SK-N-SH (cell line): Measurements from ENCODE around the gene NAPB. TPM values are rescaled to one million over a fixed set of nuclear protein-coding genes. Genes with fewer than 3 reads are reported as not detected.

ENCODE experiments used
- CTCF ChIA-PET: fragments of 300-600, 350-600 bp; formaldehyde crosslinking; extraction: SDS; loops from one replicate; lab custom pipeline; 2021; lab: Yijun Ruan, JAX
- POLR2A ChIA-PET: fragments of 350-600 bp; sonication (Branson Sonifier 250); formaldehyde crosslinking; extraction: SDS; loops from one replicate; lab custom pipeline; 2020; ENCODE audit warnings: antibody characterized with exemption, inconsistent platforms; lab: Yijun Ruan, JAX
- DNase-seq: peaks from one replicate; pipeline ENCODE4 v3.0.0; 2012
- H2AFZ ChIP-seq: fragments of 200-600 bp; sonication (generic); 2 replicates; pipeline ENCODE4 v1.8.1; 2016; ENCODE audit warnings: antibody characterized with exemption, mild to moderate bottlenecking, low read depth
- H3F3A ChIP-seq: fragments of 200-600 bp; sonication (generic); replicated peaks from 2 replicates; pipeline ENCODE3; 2016; ENCODE audit warnings: antibody characterized with exemption, mild to moderate bottlenecking; ENCODE audit not compliant: insufficient read depth
- H3K27ac ChIP-seq, 2 experiments: fragments of 200-500 bp in 1 of 2; fragments of 200-600 bp in 1 of 2; sonication (Bioruptor generic) in 1 of 2; sonication (generic), shearing (Covaris generic) in 1 of 2; 2 replicates each; pipeline versions ENCODE4 v1.5.1 to v1.6.1; 2014 to 2016; ENCODE audit warnings: low read depth in 2 of 2, inconsistent platforms in 1 of 2, low read length in 1 of 2, mild to moderate bottlenecking in 1 of 2, mixed read lengths in 1 of 2
- H3K27me3 ChIP-seq: fragments of 200-600 bp; sonication (generic), shearing (Covaris generic); 2 replicates; pipeline ENCODE4 v1.6.1; 2016; ENCODE audit warnings: mixed run types; ENCODE audit not compliant: insufficient read depth
- H3K36me3 ChIP-seq, 2 experiments: fragments of 200-500 bp in 1 of 2; fragments of 200-600 bp in 1 of 2; sonication (Bioruptor generic) in 1 of 2; sonication (generic) in 1 of 2; replicated peaks in 1 of 2; 2 replicates each; pipeline versions ENCODE3 to v1.5.1; 2014 to 2016; ENCODE audit warnings: low read length in 1 of 2, mild to moderate bottlenecking in 1 of 2; ENCODE audit not compliant: insufficient read depth in 2 of 2, control insufficient read depth in 1 of 2
- H3K4me1 ChIP-seq, 2 experiments: fragments of 200-500 bp in 1 of 2; fragments of 200-600 bp in 1 of 2; sonication (Bioruptor generic) in 1 of 2; sonication (generic), shearing (Covaris generic) in 1 of 2; 2 replicates each; pipeline versions ENCODE4 v1.5.1 to v1.6.1; 2014 to 2016; ENCODE audit warnings: low read depth in 1 of 2, low read length in 1 of 2, mixed run types in 1 of 2; ENCODE audit not compliant: insufficient read depth in 2 of 2, control insufficient read depth in 1 of 2
- H3K4me2 ChIP-seq: fragments of 200-600 bp; sonication (generic), shearing (Covaris generic); 2 replicates; pipeline ENCODE4 v1.6.1; 2017; ENCODE audit warnings: mixed run types
- H3K4me3 ChIP-seq, 2 experiments: fragments of 200-500 bp in 1 of 2; fragments of 200-600 bp in 1 of 2; sonication (Bioruptor generic) in 1 of 2; sonication (generic), shearing (Covaris generic) in 1 of 2; 2 replicates each; pipeline versions ENCODE4 v1.5.1 to v1.8.1; 2014 to 2016; ENCODE audit warnings: low read depth in 2 of 2, inconsistent platforms in 1 of 2, low read length in 1 of 2, mild to moderate bottlenecking in 1 of 2, mixed read lengths in 1 of 2, moderate library complexity in 1 of 2
- H3K79me2 ChIP-seq: fragments of 200-600 bp; sonication (generic); 2 replicates; pipeline ENCODE4 v1.8.1; 2017; ENCODE audit warnings: mild to moderate bottlenecking; ENCODE audit not compliant: insufficient read depth
- H3K9ac ChIP-seq: fragments of 200-600 bp; sonication (generic); 2 replicates; pipeline ENCODE4 v1.6.1; 2017; ENCODE audit warnings: mixed run types
- H3K9me2 ChIP-seq: fragments of 200-600 bp; sonication (generic); 2 replicates; pipeline ENCODE4 v1.6.1; 2017; ENCODE audit warnings: mixed run types
- H3K9me3 ChIP-seq: fragments of 200-600 bp; sonication (generic); 2 replicates; pipeline ENCODE4 v1.6.1; 2017; ENCODE audit warnings: mixed run types, mild to moderate bottlenecking, moderate library complexity
- H4K20me1 ChIP-seq: fragments of 200-600 bp; sonication (generic); 2 replicates; pipeline ENCODE4 v1.6.1; 2017; ENCODE audit warnings: mild to moderate bottlenecking, mixed run types; ENCODE audit not compliant: insufficient read depth
- CHD2 ChIP-seq: fragments of 150-350 bp; IDR thresholded peaks from 2 replicates; pipeline ENCODE4 v1.6.1; 2018; ENCODE audit warnings: low read length; ENCODE audit not compliant: partially characterized antibody
- ELF1 ChIP-seq: IDR thresholded peaks from 2 replicates; pipeline ENCODE4 v1.4.0; 2012
- EP300 ChIP-seq, 2 experiments: IDR thresholded peaks; 2 replicates each; pipeline versions ENCODE4 v1.4.0 to v1.6.1; 2012; ENCODE audit warnings: borderline replicate concordance in 1 of 2, low read depth in 1 of 2, low read length in 1 of 2
- FOXM1 ChIP-seq: IDR thresholded peaks from 2 replicates; pipeline ENCODE4 v1.4.0; 2012; ENCODE audit warnings: low read depth, mild to moderate bottlenecking
- GABPA ChIP-seq: IDR thresholded peaks from 2 replicates; pipeline ENCODE4 v1.4.0; 2012; ENCODE audit warnings: low read depth, mild to moderate bottlenecking
- MXI1 ChIP-seq: IDR thresholded peaks from 2 replicates; pipeline ENCODE4 v1.6.1; 2012; ENCODE audit warnings: mild to moderate bottlenecking, low read depth, low read length, improper control_type of control experiment
- NFIC ChIP-seq: IDR thresholded peaks from 2 replicates; pipeline ENCODE4 v1.4.0; 2012; ENCODE audit warnings: borderline replicate concordance
- RAD21 ChIP-seq: IDR thresholded peaks from 2 replicates; pipeline ENCODE4 v1.6.1; 2012; ENCODE audit warnings: mild to moderate bottlenecking, low read length
- RFX5 ChIP-seq: IDR thresholded peaks from 2 replicates; pipeline ENCODE4 v1.6.1; 2012; ENCODE audit warnings: mild to moderate bottlenecking, improper control_type of control experiment, low read length
- SIN3A ChIP-seq: IDR thresholded peaks from 2 replicates; pipeline ENCODE4 v1.6.1; 2012; ENCODE audit warnings: low read depth, mild to moderate bottlenecking, low read length, moderate library complexity, borderline replicate concordance
- SMC3 ChIP-seq: IDR thresholded peaks from 2 replicates; pipeline ENCODE4 v1.6.1; 2012; ENCODE audit warnings: low read depth, low read length, improper control_type of control experiment
- TCF12 ChIP-seq: IDR thresholded peaks from 2 replicates; pipeline ENCODE4 v1.4.0; 2012
- WGBS: methylation state at CpG from one replicate; pipeline ENCODE4 v1.1.6; 2017; ENCODE audit warnings: low lambda C conversion rate; 5-methylcytosine and 5-hydroxymethylcytosine counted together
- polyA plus RNA-seq, 3 experiments: library from polyadenylated mRNA; depleted of rRNA; stranded (reverse); fragments of >200 nt; gene quantifications; 2 replicates each; pipeline ENCODE4 v1.2.3, GENCODE V29; 2012
- TF ChIP-seq, protein P1 (sequence below): fragments of 150-350 bp; IDR thresholded peaks from 2 replicates; pipeline ENCODE4 v1.6.1; 2017; ENCODE audit warnings: antibody characterized with exemption, low read length, low read depth, borderline replicate concordance
- TF ChIP-seq, protein P2 (sequence below): IDR thresholded peaks from 2 replicates; pipeline ENCODE4 v1.4.0; 2012; ENCODE audit warnings: low read depth
- TF ChIP-seq, protein P3 (sequence below): fragments of 150-350 bp; IDR thresholded peaks from 2 replicates; pipeline ENCODE4 v1.6.1; 2016; ENCODE audit warnings: mild to moderate bottlenecking, low read depth, low read length
- TF ChIP-seq, protein P4 (sequence below): IDR thresholded peaks from 2 replicates; pipeline ENCODE4 v1.6.1; 2012; ENCODE audit warnings: mild to moderate bottlenecking, low read depth, low read length, moderate library complexity
- TF ChIP-seq, protein P5 (sequence below): IDR thresholded peaks from 2 replicates; pipeline ENCODE4; 2012

NAPB gene
- polyA plus RNA-seq, 1 of the 3 experiments (the other 2 are of a cell fraction) = 3.0 TPM

DNA sequence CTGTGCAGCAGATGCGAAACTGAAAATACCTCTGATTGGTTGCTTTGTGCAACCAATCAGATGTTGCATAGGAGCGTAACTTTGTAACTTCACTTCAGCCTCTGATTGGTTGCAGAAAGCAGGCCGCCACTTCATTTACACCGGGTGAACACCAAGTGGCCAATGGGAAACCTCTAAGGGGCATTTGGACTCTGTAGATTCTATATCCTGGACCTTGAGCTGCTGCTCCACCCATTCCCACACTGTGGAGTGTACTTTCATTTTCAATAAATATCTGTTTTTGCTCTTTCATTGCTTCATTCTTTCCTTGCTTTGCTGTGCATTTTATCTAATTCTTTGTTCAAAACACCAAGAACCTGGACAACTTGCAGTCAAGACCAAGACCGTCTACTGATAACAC lies 84.8 kb downstream of the NAPB start:
- no peaks in the 10 kb centered on the region for H3K79me2 ChIP-seq
- no peak overlapping the region for H3K4me2 ChIP-seq

DNA sequence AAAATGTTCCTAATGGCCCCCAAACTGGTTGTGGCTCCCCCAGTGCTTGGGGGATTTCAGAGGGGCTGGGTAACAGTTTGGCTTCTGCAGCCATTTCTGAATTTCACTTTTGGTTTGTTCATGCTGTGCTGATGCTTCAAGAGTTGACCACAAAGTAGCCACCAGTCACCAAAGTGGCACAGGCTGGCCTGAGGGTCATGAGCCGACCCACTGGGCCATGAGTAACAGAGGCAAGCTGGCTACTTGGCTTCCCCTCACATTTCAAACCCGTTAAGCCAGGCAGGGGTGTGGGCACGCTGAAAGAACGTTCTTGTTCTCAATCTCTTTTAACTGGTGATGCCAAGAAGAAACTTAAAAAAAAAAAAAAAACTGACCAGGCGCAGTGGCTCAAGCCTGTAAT lies 85.8 kb downstream of the NAPB start:
- Histone ChIP-seq H3K9me3 (no peaks in the 10 kb centered on the region), H3K27me3 (no peaks in the 10 kb centered on the region), H3K36me3 (no peaks in the 10 kb centered on the region), H3K4me2 (no peak overlapping the region), H3K27ac (no peak overlapping the region), H4K20me1 (no peaks in the 10 kb centered on the region), H3K4me1 (no peaks in the 10 kb centered on the region; a peak in 1 of 4 replicates), H3F3A (no peaks in the 10 kb centered on the region), H2AFZ (no peak overlapping the region), H3K9me2 (no peaks in the 10 kb centered on the region), H3K79me2 (no peaks in the 10 kb centered on the region), H3K4me3 (no peak overlapping the region), H3K9ac (no peak overlapping the region)
- WGBS = 52% methylated on average over 5 of the region's 5 CpGs
- ChIA-PET POLR2A (no interaction called here), CTCF (interaction anchor here (1.3 kb wide), 1 partner anchor 15 kb away, joined by 6 read pairs; no protein-coding TSS in a partner anchor)
- TF ChIP-seq, protein P1, sequence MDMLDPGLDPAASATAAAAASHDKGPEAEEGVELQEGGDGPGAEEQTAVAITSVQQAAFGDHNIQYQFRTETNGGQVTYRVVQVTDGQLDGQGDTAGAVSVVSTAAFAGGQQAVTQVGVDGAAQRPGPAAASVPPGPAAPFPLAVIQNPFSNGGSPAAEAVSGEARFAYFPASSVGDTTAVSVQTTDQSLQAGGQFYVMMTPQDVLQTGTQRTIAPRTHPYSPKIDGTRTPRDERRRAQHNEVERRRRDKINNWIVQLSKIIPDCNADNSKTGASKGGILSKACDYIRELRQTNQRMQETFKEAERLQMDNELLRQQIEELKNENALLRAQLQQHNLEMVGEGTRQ = no peak
- TF ChIP-seq, protein P2, sequence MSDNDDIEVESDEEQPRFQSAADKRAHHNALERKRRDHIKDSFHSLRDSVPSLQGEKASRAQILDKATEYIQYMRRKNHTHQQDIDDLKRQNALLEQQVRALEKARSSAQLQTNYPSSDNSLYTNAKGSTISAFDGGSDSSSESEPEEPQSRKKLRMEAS = no peak
- no peak for TF ChIP-seq RAD21
- no peak for TF ChIP-seq CHD2
- no peak for TF ChIP-seq SIN3A
- no peak for TF ChIP-seq FOXM1
- TF ChIP-seq NFIC = no peak
- TF ChIP-seq SMC3 = no peak
- TF ChIP-seq, protein P3, sequence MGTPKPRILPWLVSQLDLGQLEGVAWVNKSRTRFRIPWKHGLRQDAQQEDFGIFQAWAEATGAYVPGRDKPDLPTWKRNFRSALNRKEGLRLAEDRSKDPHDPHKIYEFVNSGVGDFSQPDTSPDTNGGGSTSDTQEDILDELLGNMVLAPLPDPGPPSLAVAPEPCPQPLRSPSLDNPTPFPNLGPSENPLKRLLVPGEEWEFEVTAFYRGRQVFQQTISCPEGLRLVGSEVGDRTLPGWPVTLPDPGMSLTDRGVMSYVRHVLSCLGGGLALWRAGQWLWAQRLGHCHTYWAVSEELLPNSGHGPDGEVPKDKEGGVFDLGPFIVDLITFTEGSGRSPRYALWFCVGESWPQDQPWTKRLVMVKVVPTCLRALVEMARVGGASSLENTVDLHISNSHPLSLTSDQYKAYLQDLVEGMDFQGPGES = no peak
- TF ChIP-seq, protein P4, sequence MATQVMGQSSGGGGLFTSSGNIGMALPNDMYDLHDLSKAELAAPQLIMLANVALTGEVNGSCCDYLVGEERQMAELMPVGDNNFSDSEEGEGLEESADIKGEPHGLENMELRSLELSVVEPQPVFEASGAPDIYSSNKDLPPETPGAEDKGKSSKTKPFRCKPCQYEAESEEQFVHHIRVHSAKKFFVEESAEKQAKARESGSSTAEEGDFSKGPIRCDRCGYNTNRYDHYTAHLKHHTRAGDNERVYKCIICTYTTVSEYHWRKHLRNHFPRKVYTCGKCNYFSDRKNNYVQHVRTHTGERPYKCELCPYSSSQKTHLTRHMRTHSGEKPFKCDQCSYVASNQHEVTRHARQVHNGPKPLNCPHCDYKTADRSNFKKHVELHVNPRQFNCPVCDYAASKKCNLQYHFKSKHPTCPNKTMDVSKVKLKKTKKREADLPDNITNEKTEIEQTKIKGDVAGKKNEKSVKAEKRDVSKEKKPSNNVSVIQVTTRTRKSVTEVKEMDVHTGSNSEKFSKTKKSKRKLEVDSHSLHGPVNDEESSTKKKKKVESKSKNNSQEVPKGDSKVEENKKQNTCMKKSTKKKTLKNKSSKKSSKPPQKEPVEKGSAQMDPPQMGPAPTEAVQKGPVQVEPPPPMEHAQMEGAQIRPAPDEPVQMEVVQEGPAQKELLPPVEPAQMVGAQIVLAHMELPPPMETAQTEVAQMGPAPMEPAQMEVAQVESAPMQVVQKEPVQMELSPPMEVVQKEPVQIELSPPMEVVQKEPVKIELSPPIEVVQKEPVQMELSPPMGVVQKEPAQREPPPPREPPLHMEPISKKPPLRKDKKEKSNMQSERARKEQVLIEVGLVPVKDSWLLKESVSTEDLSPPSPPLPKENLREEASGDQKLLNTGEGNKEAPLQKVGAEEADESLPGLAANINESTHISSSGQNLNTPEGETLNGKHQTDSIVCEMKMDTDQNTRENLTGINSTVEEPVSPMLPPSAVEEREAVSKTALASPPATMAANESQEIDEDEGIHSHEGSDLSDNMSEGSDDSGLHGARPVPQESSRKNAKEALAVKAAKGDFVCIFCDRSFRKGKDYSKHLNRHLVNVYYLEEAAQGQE = no peak
- TF ChIP-seq RFX5 = no peak
- no peak for TF ChIP-seq GABPA
- DNase-seq = no peak

More for the DNA sequence above, 84.8 kb downstream of the NAPB start:
- Histone ChIP-seq H3K4me3 (no peak overlapping the region), H3K4me1 (no peaks in the 10 kb centered on the region; a peak in 1 of 4 replicates), H3K9me3 (no peaks in the 10 kb centered on the region), H2AFZ (no peak overlapping the region), H3K36me3 (no peaks in the 10 kb centered on the region), H3K9me2 (no peaks in the 10 kb centered on the region), H3K27ac (no peak overlapping the region), H3F3A (no peaks in the 10 kb centered on the region), H4K20me1 (no peaks in the 10 kb centered on the region), H3K9ac (no peak overlapping the region), H3K27me3 (peaks cover 10% of the 10 kb centered on the region; the same call in 1 of the 2 replicates)
- WGBS = 60% methylated on average over 5 of the region's 5 CpGs
- no peak for DNase-seq
- TF ChIP-seq NFIC (no peak), CHD2 (no peak), SIN3A (no peak), RFX5 (no peak), EP300 (IDR thresholded peaks at IDR 0.05; ENCODE audit: borderline replicate concordance in 1 of 2, low read depth in 1 of 2, low read length in 1 of 2) (no peak), TCF12 (no peak), RAD21 (no peak), FOXM1 (no peak), MXI1 (no peak), ELF1 (no peak)
- TF ChIP-seq, protein P5, sequence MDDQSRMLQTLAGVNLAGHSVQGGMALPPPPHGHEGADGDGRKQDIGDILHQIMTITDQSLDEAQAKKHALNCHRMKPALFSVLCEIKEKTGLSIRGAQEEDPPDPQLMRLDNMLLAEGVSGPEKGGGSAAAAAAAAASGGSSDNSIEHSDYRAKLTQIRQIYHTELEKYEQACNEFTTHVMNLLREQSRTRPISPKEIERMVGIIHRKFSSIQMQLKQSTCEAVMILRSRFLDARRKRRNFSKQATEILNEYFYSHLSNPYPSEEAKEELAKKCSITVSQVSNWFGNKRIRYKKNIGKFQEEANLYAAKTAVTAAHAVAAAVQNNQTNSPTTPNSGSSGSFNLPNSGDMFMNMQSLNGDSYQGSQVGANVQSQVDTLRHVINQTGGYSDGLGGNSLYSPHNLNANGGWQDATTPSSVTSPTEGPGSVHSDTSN = no peak
- TF ChIP-seq, protein P3 = no peak
- ChIA-PET CTCF (interaction anchor here (1.3 kb wide), 1 partner anchor 16 kb away, joined by 6 read pairs; no protein-coding TSS in a partner anchor), POLR2A (no interaction called here)
